Endothelial cell of umbilical vein (primary cell): ENCODE results near the gene MACROH2A2. TPM values are rescaled to one million over a fixed set of nuclear protein-coding genes. Genes with fewer than 3 reads are reported as not detected.
A peak's percentile ranks its signal among the peaks of the same experiment; 100 is the strongest.

Experiments used
- BruUV-seq: library from RNA; stranded (reverse); fragments of 400-500 nt; replicated peaks from 2 replicates; lab custom pipeline; 2021; lab: Mats Ljungman, UMichigan
- CTCF ChIA-PET: fragments of 300-600, 350-600 bp; sonication (Branson Sonifier 250); formaldehyde crosslinking; loops from one replicate; lab custom pipeline; 2021; ENCODE audit warnings: antibody characterized with exemption, inconsistent platforms; lab: Charles Lee
- POLR2A ChIA-PET: fragments of 300-600, 350-600 bp; sonication (Branson Sonifier 250); formaldehyde crosslinking; loops from one replicate; lab custom pipeline; 2021; ENCODE audit warnings: antibody characterized with exemption, inconsistent platforms; lab: Charles Lee
- DNase-seq: peaks from one replicate; pipeline ENCODE4 v3.0.0-alpha.2; 2011; ENCODE audit warnings: low read depth, low spot score
- FAIRE-seq: peaks from 2 replicates; lab custom pipeline; 2011; peaks lifted over from hg19 to GRCh38; lab: Jason Lieb, UNC
- H2AFZ ChIP-seq: 2 replicates; pipeline ENCODE4 v1.6.0; 2012; ENCODE audit warnings: low read depth, low read length, control low read depth, inconsistent platforms
- H3K27ac ChIP-seq: 2 replicates; pipeline ENCODE4 v1.5.1; 2011; ENCODE audit warnings: low read depth, mild to moderate bottlenecking, control low read depth, low read length, moderate library complexity; ENCODE audit not compliant: insufficient read depth
- H3K27me3 ChIP-seq, 2 experiments: 2 replicates each; pipeline versions ENCODE4 v1.6.0 to v1.6.1; 2011; ENCODE audit warnings: low read length in 2 of 2, mixed read lengths in 1 of 2; ENCODE audit not compliant: control insufficient read depth in 2 of 2, insufficient read depth in 2 of 2
- H3K36me3 ChIP-seq, 2 experiments: 2 replicates in 1 of 2; 3 replicates in 1 of 2; pipeline ENCODE4 v1.5.1; 2011; ENCODE audit warnings: low read length in 2 of 2, mild to moderate bottlenecking in 1 of 2, moderate library complexity in 1 of 2; ENCODE audit not compliant: control insufficient read depth in 2 of 2, insufficient read depth in 2 of 2; ENCODE audit errors: extremely low read depth in 1 of 2
- H3K4me1 ChIP-seq: 3 replicates; pipeline ENCODE4 v1.5.1; 2011; ENCODE audit warnings: mild to moderate bottlenecking, low read length; ENCODE audit not compliant: control insufficient read depth, insufficient read depth; ENCODE audit errors: extremely low read depth
- H3K4me2 ChIP-seq: 2 replicates; pipeline ENCODE4 v1.6.1; 2011; ENCODE audit warnings: low read length, control low read depth, mixed read lengths; ENCODE audit not compliant: insufficient read depth
- H3K4me3 ChIP-seq, 3 experiments: fragments of 200-600 bp in 1 of 3; sonication (generic), shearing (Covaris generic) in 1 of 3; replicated peaks in 1 of 3; 2 replicates each; pipeline ENCODE4 v1.5.1; 2011 to 2016; ENCODE audit warnings: control low read depth in 3 of 3, low read length in 3 of 3, mild to moderate bottlenecking in 2 of 3, inconsistent platforms in 1 of 3, low read depth in 1 of 3, moderate library complexity in 1 of 3; ENCODE audit not compliant: insufficient read depth in 1 of 3
- H3K79me2 ChIP-seq: 2 replicates; pipeline ENCODE4 v1.6.0; 2012; ENCODE audit warnings: low read length, inconsistent platforms; ENCODE audit not compliant: control insufficient read depth, insufficient read depth
- H3K9ac ChIP-seq: replicated peaks from 2 replicates; pipeline ENCODE3; 2011; ENCODE audit warnings: low read length, control low read depth; ENCODE audit not compliant: insufficient read depth; ENCODE audit errors: extremely low read depth
- H3K9me1 ChIP-seq: replicated peaks from 3 replicates; pipeline ENCODE4 v1.6.0; 2011; ENCODE audit warnings: mild to moderate bottlenecking, low read length; ENCODE audit not compliant: control insufficient read depth, insufficient read depth; ENCODE audit errors: extremely low read depth
- H3K9me3 ChIP-seq: replicated peaks from 2 replicates; pipeline ENCODE4 v1.5.1; 2012; ENCODE audit warnings: low read length, inconsistent platforms; ENCODE audit not compliant: control insufficient read depth, insufficient read depth
- H4K20me1 ChIP-seq: replicated peaks from 2 replicates; pipeline ENCODE3; 2011; ENCODE audit warnings: mild to moderate bottlenecking, low read length; ENCODE audit not compliant: control insufficient read depth, insufficient read depth; ENCODE audit errors: extremely low read depth
- CTCF ChIP-seq, 2 donors: IDR thresholded peaks; 1 replicate in 1 of 2; 2 replicates in 1 of 2; pipeline ENCODE4 v1.5.1; 2011; ENCODE audit warnings: low read length in 2 of 2, mild to moderate bottlenecking in 2 of 2, moderate library complexity in 2 of 2, control low read depth in 1 of 2, inconsistent platforms in 1 of 2, low read depth in 1 of 2; ENCODE audit not compliant: insufficient read depth in 1 of 2; ENCODE audit errors: extremely low read depth in 1 of 2
- EZH2 ChIP-seq: IDR thresholded peaks from 2 replicates; pipeline ENCODE4 v1.6.1; 2012; ENCODE audit warnings: borderline replicate concordance, low read depth, mild to moderate bottlenecking, moderate library complexity, low read length, inconsistent platforms; ENCODE audit not compliant: severe bottlenecking
- FOS ChIP-seq: IDR thresholded peaks from 2 replicates; pipeline ENCODE4 v1.6.1; 2011; ENCODE audit warnings: mild to moderate bottlenecking, low read length, moderate library complexity, borderline replicate concordance; ENCODE audit not compliant: insufficient read depth
- GATA2 ChIP-seq: IDR thresholded peaks from 2 replicates; pipeline ENCODE4 v1.7.0; 2011; ENCODE audit warnings: low read depth, mild to moderate bottlenecking, moderate library complexity, mixed read lengths, low read length; ENCODE audit not compliant: insufficient read length, insufficient read depth
- JUN ChIP-seq: IDR thresholded peaks from 2 replicates; pipeline ENCODE4 v1.6.1; 2011; ENCODE audit warnings: borderline replicate concordance, low read depth; ENCODE audit not compliant: insufficient read length, insufficient read depth
- MAX ChIP-seq: IDR thresholded peaks from 2 replicates; pipeline ENCODE4 v1.6.1; 2011; ENCODE audit not compliant: insufficient read depth, insufficient read length
- MYC ChIP-seq: IDR thresholded peaks from one replicate; pipeline ENCODE4 v1.6.1; 2011; ENCODE audit warnings: mild to moderate bottlenecking, low read depth, low read length
- POLR2A ChIP-seq: IDR thresholded peaks from 2 replicates; pipeline ENCODE4 v1.6.1; 2012; ENCODE audit warnings: low read depth, mild to moderate bottlenecking, control low read depth, low read length
- POLR2AphosphoS5 ChIP-seq: IDR thresholded peaks from 2 replicates; pipeline ENCODE4 v1.6.1; 2012; ENCODE audit warnings: low read depth, mild to moderate bottlenecking, control low read depth, low read length, moderate library complexity; ENCODE audit not compliant: insufficient read depth
- dilution Hi-C: fragments of 300-500 bp; cut with MboI; formaldehyde crosslinking; loops from one replicate; pipeline ENCODE4 v1.15.0; 2019; ENCODE audit warnings: low sequenced_read_pairs; ENCODE audit not compliant: extremely low pct_ligation_motif_present
- intact Hi-C: fragments of 100-400 bp; cut with micrococcal nuclease; formaldehyde crosslinking; loops from one replicate; pipeline ENCODE4 v1.10.0; 2022
- polyA plus RNA-seq, 4 experiments: library from polyadenylated mRNA; depleted of rRNA in 3 of 4; stranded (reverse) in 3 of 4; unstranded in 1 of 4; fragments of >200 nt; gene quantifications; 2 replicates each; pipeline versions ENCODE4 v1.2.1 to v1.2.3, GENCODE V29; 2011 to 2012; ENCODE audit warnings: missing spikeins in 1 of 4
- total RNA-seq: library from RNA; stranded (reverse); gene quantifications from 2 replicates; pipeline ENCODE4 v1.2.3, GENCODE V29; 2021

Gene MACROH2A2
- total and polyA plus RNA-seq, 2 donors (not counting 3 experiments of a cell fraction or from before 2014, with no cell fraction given) = 0.08 TPM; not detected in 1

GRCh38 chr10:70084189-70084588 lies 31.5 kb downstream of the MACROH2A2 start:
- no TSS peak for BruUV-seq
- dilution Hi-C loops (no loop called here), intact Hi-C loops (no loop called here)
- Histone ChIP-seq H3K9me1 (no peaks in the 10 kb centered on the region), H3K36me3 (no peaks in the 10 kb centered on the region), H3K4me1 (no peaks in the 10 kb centered on the region), H3K4me2 (no peak overlapping the region), H3K4me3 (no peak overlapping the region), H3K27ac (no peak overlapping the region), H3K9ac (no peak overlapping the region), H3K27me3 (peaks cover 19% of the 10 kb centered on the region in 2 experiments), H2AFZ (no peak overlapping the region), H3K79me2 (no peaks in the 10 kb centered on the region), H4K20me1 (no peaks in the 10 kb centered on the region), H3K9me3 (no peaks in the 10 kb centered on the region)
- ChIA-PET CTCF (no interaction called here), POLR2A (interaction anchor here (0.6 kb wide), 1 partner anchor 1235 kb away, joined by 5 read pairs; the partner anchor contains the start of gene SLC29A3)
- TF ChIP-seq JUN = no peak
- no peak for TF ChIP-seq CTCF (IDR thresholded peaks at IDR 0.05; ENCODE audit: extremely low read depth in 1 of 2, insufficient read depth in 1 of 2, low read depth in 1 of 2, low read length in 2 of 2)
- no peak for TF ChIP-seq POLR2AphosphoS5
- TF ChIP-seq MAX = no peak
- no peak for TF ChIP-seq FOS
- TF ChIP-seq MYC = no peak
- no peak for TF ChIP-seq POLR2A
- TF ChIP-seq EZH2 = no peak
- TF ChIP-seq GATA2 = no peak
- FAIRE-seq (peak; percentile 62), DNase-seq (no peak)
